IMR-90 (cell line): ENCODE results near the gene NR1I2.

Experiments
- CEBPB ChIP-seq: IDR thresholded peaks from 2 replicates; pipeline ENCODE4 v1.6.1; 2012; ENCODE audit warnings: low read depth, low read length, improper control_type of control experiment
- NFE2L2 ChIP-seq: fragments of 150-350 bp; IDR thresholded peaks from 2 replicates; pipeline ENCODE4 v1.6.1; 2016; ENCODE audit warnings: low read depth, mild to moderate bottlenecking, low read length
- RAD21 ChIP-seq: IDR thresholded peaks from 2 replicates; pipeline ENCODE4 v1.6.1; 2012; ENCODE audit warnings: low read length, improper control_type of control experiment
- TF ChIP-seq, protein P1 (sequence below): conservative IDR thresholded peaks from 2 replicates; pipeline ENCODE4 v1.5.1; 2012; ENCODE audit warnings: mild to moderate bottlenecking, low read depth, low read length, improper control_type of control experiment

- TF ChIP-seq, protein P1, sequence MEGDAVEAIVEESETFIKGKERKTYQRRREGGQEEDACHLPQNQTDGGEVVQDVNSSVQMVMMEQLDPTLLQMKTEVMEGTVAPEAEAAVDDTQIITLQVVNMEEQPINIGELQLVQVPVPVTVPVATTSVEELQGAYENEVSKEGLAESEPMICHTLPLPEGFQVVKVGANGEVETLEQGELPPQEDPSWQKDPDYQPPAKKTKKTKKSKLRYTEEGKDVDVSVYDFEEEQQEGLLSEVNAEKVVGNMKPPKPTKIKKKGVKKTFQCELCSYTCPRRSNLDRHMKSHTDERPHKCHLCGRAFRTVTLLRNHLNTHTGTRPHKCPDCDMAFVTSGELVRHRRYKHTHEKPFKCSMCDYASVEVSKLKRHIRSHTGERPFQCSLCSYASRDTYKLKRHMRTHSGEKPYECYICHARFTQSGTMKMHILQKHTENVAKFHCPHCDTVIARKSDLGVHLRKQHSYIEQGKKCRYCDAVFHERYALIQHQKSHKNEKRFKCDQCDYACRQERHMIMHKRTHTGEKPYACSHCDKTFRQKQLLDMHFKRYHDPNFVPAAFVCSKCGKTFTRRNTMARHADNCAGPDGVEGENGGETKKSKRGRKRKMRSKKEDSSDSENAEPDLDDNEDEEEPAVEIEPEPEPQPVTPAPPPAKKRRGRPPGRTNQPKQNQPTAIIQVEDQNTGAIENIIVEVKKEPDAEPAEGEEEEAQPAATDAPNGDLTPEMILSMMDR = no peak
- TF ChIP-seq CEBPB (no peak), NFE2L2 (no peak), RAD21 (no peak)
Observed at GRCh38 chr3:119819806-119820205, 37.9 kb downstream of the NR1I2 start.
